ENCODE results near the gene PLA2G15. TPM values are rescaled to one million over a fixed set of nuclear protein-coding genes. Genes with fewer than 3 reads are reported as not detected.

Gene PLA2G15, protein sequence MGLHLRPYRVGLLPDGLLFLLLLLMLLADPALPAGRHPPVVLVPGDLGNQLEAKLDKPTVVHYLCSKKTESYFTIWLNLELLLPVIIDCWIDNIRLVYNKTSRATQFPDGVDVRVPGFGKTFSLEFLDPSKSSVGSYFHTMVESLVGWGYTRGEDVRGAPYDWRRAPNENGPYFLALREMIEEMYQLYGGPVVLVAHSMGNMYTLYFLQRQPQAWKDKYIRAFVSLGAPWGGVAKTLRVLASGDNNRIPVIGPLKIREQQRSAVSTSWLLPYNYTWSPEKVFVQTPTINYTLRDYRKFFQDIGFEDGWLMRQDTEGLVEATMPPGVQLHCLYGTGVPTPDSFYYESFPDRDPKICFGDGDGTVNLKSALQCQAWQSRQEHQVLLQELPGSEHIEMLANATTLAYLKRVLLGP
- 5.8 and 19.4 TPM in 2 replicates for total RNA-seq

DNA sequence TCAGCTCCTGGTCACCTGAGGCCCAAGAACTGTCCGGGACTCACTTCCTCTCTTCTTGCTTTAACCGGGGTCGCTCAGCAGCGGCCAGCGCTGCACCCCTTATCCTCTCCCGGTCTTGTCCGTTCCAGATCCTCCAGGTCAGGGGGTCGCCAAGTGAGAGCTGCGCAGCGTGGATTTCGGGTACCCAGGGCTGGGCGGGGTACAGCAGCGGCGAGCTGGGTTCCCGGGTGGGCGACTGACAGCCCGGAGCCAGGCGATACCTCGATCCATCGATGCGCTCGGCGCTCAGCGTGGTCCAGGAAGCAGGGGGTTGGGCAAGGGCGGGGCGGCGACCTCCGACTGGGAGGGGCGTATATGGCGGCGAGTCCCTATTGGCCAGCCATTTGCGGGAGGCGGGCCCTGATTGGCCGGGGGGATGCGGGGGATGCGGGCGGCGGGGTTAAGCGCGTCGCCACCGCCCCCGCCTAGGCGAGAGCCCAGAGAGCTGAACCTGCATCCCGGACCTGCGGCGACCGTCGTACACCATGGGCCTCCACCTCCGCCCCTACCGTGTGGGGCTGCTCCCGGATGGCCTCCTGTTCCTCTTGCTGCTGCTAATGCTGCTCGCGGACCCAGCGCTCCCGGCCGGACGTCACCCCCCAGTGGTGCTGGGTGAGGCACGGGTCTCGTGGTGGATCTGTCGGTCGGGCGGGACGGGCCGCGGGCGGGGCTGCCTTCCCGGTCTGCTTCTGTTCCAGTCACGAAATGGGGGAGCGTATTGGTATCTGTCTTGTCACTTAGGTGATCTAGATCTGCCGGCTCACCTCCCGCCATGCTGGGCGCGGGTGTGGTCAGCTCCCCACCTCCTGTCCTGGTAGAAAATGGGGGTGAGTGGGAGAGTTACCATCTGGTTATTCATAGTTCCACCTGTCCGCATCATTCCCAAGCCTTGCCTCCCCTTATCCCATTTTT, at the start of gene PLA2G15:
Gene PLA2G15, plus strand, starts transcription at position 471 of the 951 bp plus-strand sequence. Its CDS starts 54 bp downstream, at position 525.

DNA sequence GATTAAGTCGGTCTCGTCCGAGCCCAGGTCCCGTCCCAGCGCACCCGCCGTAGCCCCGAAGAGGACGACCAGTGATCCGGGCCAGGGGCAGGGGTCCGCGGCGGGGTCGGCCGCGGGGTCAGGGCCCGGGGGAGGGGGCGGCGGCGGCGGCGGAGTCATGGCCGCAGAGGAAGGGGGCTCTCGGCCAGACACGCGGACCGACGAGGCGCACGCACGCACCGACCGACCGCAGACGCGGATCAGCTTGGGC, 9.4 kb upstream of the PLA2G15 start, which contains the start of gene ESRP2:
Gene ESRP2, minus strand, starts transcription at position 241 of the 250 bp plus-strand sequence. Its CDS starts 82 bp downstream, at position 159.

DNA sequence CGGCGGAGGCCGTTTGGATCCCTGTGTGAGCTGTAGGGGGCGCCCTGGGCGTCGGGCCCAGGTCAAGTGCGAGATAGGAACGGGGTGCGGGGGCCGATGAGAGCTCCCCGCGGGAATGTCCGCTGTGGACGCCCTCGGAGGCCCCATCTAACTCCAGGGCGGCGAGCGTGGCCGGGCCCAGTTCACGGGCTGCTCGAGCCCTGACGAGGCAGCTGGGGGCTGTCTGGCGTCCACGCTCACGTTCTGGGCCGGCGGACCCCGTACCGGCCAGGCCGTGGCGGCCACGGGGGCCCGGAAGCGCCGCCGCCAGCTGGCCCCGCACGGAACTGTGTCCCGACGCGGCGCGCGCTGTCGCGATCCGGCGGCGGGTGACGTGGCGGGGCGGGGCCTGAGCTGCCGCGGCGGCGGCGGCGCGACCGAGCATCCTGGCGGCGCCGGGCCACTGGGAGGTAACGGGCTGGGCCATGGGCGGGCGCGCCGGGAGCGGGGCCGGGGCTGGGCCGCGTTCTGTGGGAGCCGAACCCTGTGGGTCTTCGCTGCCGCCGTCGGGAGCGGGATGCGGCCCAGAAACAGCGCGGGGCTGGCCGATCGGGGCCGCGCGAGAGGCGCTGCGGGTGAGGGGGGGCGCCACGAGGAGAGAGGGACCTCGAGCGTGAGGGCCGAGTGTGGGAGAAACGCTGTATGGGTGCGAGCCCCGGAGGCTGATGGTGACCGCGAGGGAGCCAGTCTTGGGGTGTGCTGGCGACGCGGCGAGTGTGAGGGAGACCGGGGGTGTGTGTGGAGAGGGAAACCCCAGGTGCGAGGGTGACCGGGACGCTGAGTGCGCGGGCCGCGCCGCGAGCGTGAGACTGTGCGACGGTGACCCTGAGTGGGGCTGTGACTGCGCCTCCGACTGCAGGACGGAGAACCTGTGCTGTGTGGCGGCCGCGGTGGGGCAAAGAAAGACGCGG, 19.2 kb downstream of the PLA2G15 start, which contains the start of gene SLC7A6:
Gene SLC7A6, plus strand, starts transcription at position 399 of the 950 bp plus-strand sequence. CDS start 10,201 bp downstream, outside the sequence.

Other genes with a start within 250 kb of the PLA2G15 start
- gene DPEP2, start 245.9 kb upstream of the PLA2G15 start, total RNA-seq: not detected in 2 replicates
- not detected in 2 replicates for gene DPEP2NB, start 229.5 kb upstream of the PLA2G15 start, total RNA-seq
- 13.2 and 18.1 TPM in 2 replicates for gene DDX28, start 222.1 kb upstream of the PLA2G15 start, total RNA-seq
- gene DUS2, start 222.1 kb upstream of the PLA2G15 start, total RNA-seq: 23.3 and 24.6 TPM in 2 replicates
- 11.6 and 16.2 TPM in 2 replicates for gene NFATC3, start 160.0 kb upstream of the PLA2G15 start, total RNA-seq
- 50.6 and 64.8 TPM in 2 replicates for gene ESRP2, start 9.2 kb upstream of the PLA2G15 start, total RNA-seq
- 10.9 and 16.5 TPM in 2 replicates for gene SLC7A6, start 19.2 kb downstream of the PLA2G15 start, total RNA-seq
- gene SLC7A6OS, start 65.6 kb downstream of the PLA2G15 start, total RNA-seq: 16.1 and 17.0 TPM in 2 replicates
- gene PRMT7, start 65.6 kb downstream of the PLA2G15 start, total RNA-seq: 25.6 and 41.6 TPM in 2 replicates
- under 0.01 and 0.14 TPM in 2 replicates for gene SMPD3, start 203.1 kb downstream of the PLA2G15 start, total RNA-seq